HepG2 (cell line): ENCODE results near the gene HYCC2. TPM values are rescaled to one million over a fixed set of nuclear protein-coding genes. Genes with fewer than 3 reads are reported as not detected.

Experiments
- ADNP ChIP-seq: sonication (generic); formaldehyde crosslinking; IDR thresholded peaks from 2 replicates; pipeline ENCODE4 v1.4.0; 2020; ENCODE audit warnings: missing genetic modification reagents
- AGO1 ChIP-seq: fragments of 200-400 bp; formaldehyde crosslinking; IDR thresholded peaks from 2 replicates; pipeline ENCODE4 v1.6.1; 2017; ENCODE audit warnings: mild to moderate bottlenecking, low read depth, low read length, moderate library complexity; ENCODE audit not compliant: poor library complexity, severe bottlenecking
- CHD4 ChIP-seq: fragments of 200-600 bp; sonication (generic); IDR thresholded peaks from 2 replicates; pipeline ENCODE4 v1.7.0; 2017; ENCODE audit warnings: mild to moderate bottlenecking, low read length, borderline replicate concordance
- FOXO1 ChIP-seq: sonication (generic); formaldehyde crosslinking; IDR thresholded peaks from 2 replicates; pipeline ENCODE4 v1.4.0; 2020; ENCODE audit warnings: missing genetic modification reagents
- GPBP1L1 ChIP-seq: sonication (generic); formaldehyde crosslinking; IDR thresholded peaks from 2 replicates; pipeline ENCODE4 v1.5.0; 2020; ENCODE audit warnings: mild to moderate bottlenecking, missing genetic modification reagents
- HDAC6 ChIP-seq: fragments of 200-600 bp; sonication (generic); IDR thresholded peaks from 2 replicates; pipeline ENCODE4 v1.7.0; 2017; ENCODE audit warnings: mild to moderate bottlenecking, antibody characterized with exemption, low read length, low read depth
- IKZF4 ChIP-seq: sonication (generic); formaldehyde crosslinking; IDR thresholded peaks from 2 replicates; pipeline ENCODE4 v1.5.1; 2020; ENCODE audit warnings: borderline replicate concordance, mild to moderate bottlenecking, low read depth, missing genetic modification reagents; ENCODE audit errors: not compliant biosample characterization
- MED1 ChIP-seq: sonication (generic); formaldehyde crosslinking; IDR thresholded peaks from 2 replicates; pipeline ENCODE4 v1.4.0; 2020; ENCODE audit warnings: missing genetic modification reagents
- POLR2AphosphoS5 ChIP-seq: IDR thresholded peaks from 2 replicates; pipeline ENCODE4 v1.6.1; 2012; ENCODE audit warnings: low read depth, low read length
- SCMH1 ChIP-seq: sonication (generic); formaldehyde crosslinking; IDR thresholded peaks from 2 replicates; pipeline ENCODE4 v1.9.0; 2021; ENCODE audit warnings: missing genetic modification reagents, mild to moderate bottlenecking, borderline replicate concordance
- SRSF4 ChIP-seq: fragments of 200-400 bp; formaldehyde crosslinking; IDR thresholded peaks from one replicate; pipeline ENCODE4 v1.6.1; 2018; ENCODE audit warnings: mild to moderate bottlenecking, low read depth, low read length, moderate library complexity; ENCODE audit not compliant: poor library complexity, severe bottlenecking
- THAP8 ChIP-seq: sonication (generic); formaldehyde crosslinking; IDR thresholded peaks from 2 replicates; pipeline ENCODE4 v1.5.1; 2020; ENCODE audit warnings: missing genetic modification reagents, mild to moderate bottlenecking, borderline replicate concordance
- ZNF362 ChIP-seq: sonication (generic); formaldehyde crosslinking; IDR thresholded peaks from 2 replicates; pipeline ENCODE4 v1.4.0; 2020; ENCODE audit warnings: missing genetic modification reagents, mild to moderate bottlenecking, borderline replicate concordance
- ZNF407 ChIP-seq: sonication (generic); formaldehyde crosslinking; IDR thresholded peaks from one replicate; pipeline ENCODE4 v1.5.1; 2020; ENCODE audit warnings: mild to moderate bottlenecking, missing genetic modification reagents; ENCODE audit errors: not compliant biosample characterization
- ZNF878 ChIP-seq: sonication (generic); formaldehyde crosslinking; IDR thresholded peaks from 2 replicates; pipeline ENCODE4 v1.8.1; 2023; ENCODE audit warnings: mild to moderate bottlenecking, missing genetic modification reagents, moderate library complexity
- polyA plus RNA-seq, 8 experiments: library from polyadenylated mRNA; depleted of rRNA in 3 of 8; stranded (reverse) in 7 of 8; unstranded in 1 of 8; fragments of >200 nt; fragmentation: Illumina TruSeq in 4 of 8; extraction: Trizol in 4 of 8; gene quantifications; 2 replicates each; pipeline versions ENCODE4 v1.2.1 to v1.2.3, GENCODE V29; 2011 to 2016; ENCODE audit warnings: low read depth in 4 of 8, missing spikeins in 1 of 8, mixed read lengths in 1 of 8; ENCODE audit not compliant: insufficient read depth in 1 of 8
- total RNA-seq, 5 experiments: library from RNA; depleted of rRNA; stranded (reverse); fragments of >200 nt; fragmentation: Illumina TruSeq; extraction: Trizol; gene quantifications; 2 replicates each; pipeline ENCODE4 v1.2.3, GENCODE V29; 2016; ENCODE audit warnings: low read depth in 1 of 5

HYCC2 gene
- total and polyA plus RNA-seq, 2 of the 13 experiments (the other 11 are each of a cell fraction or from before 2014, with no cell fraction given), result 4.7 to 13.9 TPM

GRCh38 chr2:201116959-201117734 is 45.7 kb upstream of the HYCC2 start (continued):
- no peak for TF ChIP-seq ZNF407
- no peak for TF ChIP-seq FOXO1 (CRISPR knock-in tag)
- TF ChIP-seq ZNF878 (CRISPR knock-in tag), result 0 out of 2 replicates have a peak, but pooled peaks have one; percentile 11
- no peak; the same call in 1 of the 2 replicates for TF ChIP-seq POLR2AphosphoS5
- peak; percentile 34; the same call in 1 of the 2 replicates for TF ChIP-seq MED1 (CRISPR knock-in tag)
- no peak for TF ChIP-seq ZNF362 (CRISPR knock-in tag)
- no peak for TF ChIP-seq SCMH1
- TF ChIP-seq HDAC6, result no peak
- TF ChIP-seq CHD4, result no peak
- no peak for TF ChIP-seq THAP8 (CRISPR knock-in tag)
- no peak for TF ChIP-seq IKZF4 (CRISPR knock-in tag)
- TF ChIP-seq ADNP (CRISPR knock-in tag), result no peak
- no peak for TF ChIP-seq GPBP1L1 (CRISPR knock-in tag)
- TF ChIP-seq AGO1, result no peak
- no peak for TF ChIP-seq SRSF4
